Liver (tissue), 9 donors: Measurements from ENCODE around the gene SH2D4B. TPM values are rescaled to one million over a fixed set of nuclear protein-coding genes. Genes with fewer than 3 reads are reported as not detected.

Source experiments
- DNase-seq: peaks from one replicate; pipeline ENCODE4 v3.0.0-alpha.2; 2017; ENCODE audit warnings: low spot score
- H3K27ac ChIP-seq, 2 donors: one replicate each; pipeline ENCODE4 v1.7.0; 2013; ENCODE audit warnings: inconsistent platforms in 2 of 2, low read length in 2 of 2, control low read depth in 1 of 2, low read depth in 1 of 2, mild to moderate bottlenecking in 1 of 2
- H3K27me3 ChIP-seq, 4 donors: one replicate each; pipeline versions ENCODE4 v1.6.1 to v1.7.0; 2013; ENCODE audit warnings: low read length in 3 of 4, inconsistent platforms in 1 of 4, mild to moderate bottlenecking in 1 of 4, moderate library complexity in 1 of 4; ENCODE audit not compliant: control insufficient read depth in 4 of 4, insufficient read depth in 4 of 4
- H3K36me3 ChIP-seq, 4 donors: one replicate each; pipeline versions ENCODE4 v1.6.1 to v1.7.0; 2013; ENCODE audit warnings: low read length in 3 of 4, mild to moderate bottlenecking in 3 of 4, low read depth in 1 of 4, moderate library complexity in 1 of 4; ENCODE audit not compliant: control insufficient read depth in 4 of 4, insufficient read depth in 3 of 4
- H3K4me1 ChIP-seq, 4 donors: one replicate each; pipeline versions ENCODE4 v1.6.1 to v1.7.0; 2013; ENCODE audit warnings: low read length in 3 of 4, mild to moderate bottlenecking in 3 of 4, moderate library complexity in 1 of 4; ENCODE audit not compliant: control insufficient read depth in 4 of 4, insufficient read depth in 4 of 4
- H3K4me3 ChIP-seq, 3 donors: one replicate each; pipeline versions ENCODE4 v1.6.1 to v1.7.0; 2013; ENCODE audit warnings: low read length in 3 of 3, control low read depth in 1 of 3, low read depth in 1 of 3, mild to moderate bottlenecking in 1 of 3
- H3K9ac ChIP-seq, 2 donors: one replicate each; pipeline ENCODE4 v1.7.0; 2013; ENCODE audit warnings: low read length in 2 of 2, mild to moderate bottlenecking in 2 of 2, moderate library complexity in 2 of 2, control low read depth in 1 of 2, low read depth in 1 of 2
- H3K9me3 ChIP-seq, 4 donors: one replicate each; pipeline versions ENCODE4 v1.6.1 to v1.7.0; 2013; ENCODE audit warnings: low read length in 3 of 4; ENCODE audit not compliant: control insufficient read depth in 4 of 4
- EGR1 ChIP-seq, 2 donors: IDR thresholded peaks; 2 replicates each; pipeline ENCODE4 v1.6.1; 2016 to 2018; ENCODE audit warnings: antibody characterized with exemption in 2 of 2, low read depth in 2 of 2
- FOXA1 ChIP-seq: IDR thresholded peaks from 2 replicates; pipeline ENCODE4 v1.6.1; 2016; ENCODE audit warnings: antibody characterized with exemption
- FOXA2 ChIP-seq: IDR thresholded peaks from 2 replicates; pipeline ENCODE4 v1.6.1; 2016; ENCODE audit warnings: antibody characterized with exemption
- HNF4A ChIP-seq, 2 donors: conservative IDR thresholded peaks; 2 replicates each; pipeline ENCODE4 v1.6.1; 2016; ENCODE audit warnings: antibody characterized with exemption in 2 of 2, mild to moderate bottlenecking in 2 of 2
- HNF4G ChIP-seq: IDR thresholded peaks from 2 replicates; pipeline ENCODE4 v1.6.1; 2016; ENCODE audit warnings: antibody characterized with exemption
- JUND ChIP-seq, 2 donors: IDR thresholded peaks; 2 replicates each; pipeline ENCODE4 v1.6.1; 2016; ENCODE audit warnings: antibody characterized with exemption in 2 of 2
- NR2F2 ChIP-seq: IDR thresholded peaks from 2 replicates; pipeline ENCODE4 v1.6.1; 2016; ENCODE audit warnings: antibody characterized with exemption
- RAD21 ChIP-seq, 2 donors: IDR thresholded peaks; 2 replicates each; pipeline ENCODE4 v1.6.1; 2016; ENCODE audit warnings: antibody characterized with exemption in 2 of 2, mild to moderate bottlenecking in 2 of 2
- RXRA ChIP-seq, 2 donors: IDR thresholded peaks; 2 replicates each; pipeline ENCODE4 v1.6.1; 2017 to 2018; ENCODE audit warnings: antibody characterized with exemption in 2 of 2, mild to moderate bottlenecking in 1 of 2
- SP1 ChIP-seq: IDR thresholded peaks from 2 replicates; pipeline ENCODE4 v1.6.1; 2018; ENCODE audit warnings: antibody characterized with exemption, mild to moderate bottlenecking
- TAF1 ChIP-seq: conservative IDR thresholded peaks from 2 replicates; pipeline ENCODE4 v1.6.1; 2016; ENCODE audit warnings: antibody characterized with exemption, mild to moderate bottlenecking
- YY1 ChIP-seq: IDR thresholded peaks from 2 replicates; pipeline ENCODE4 v1.6.1; 2016; ENCODE audit warnings: antibody characterized with exemption, mild to moderate bottlenecking
- ZBTB33 ChIP-seq: IDR thresholded peaks from 2 replicates; pipeline ENCODE4 v1.6.1; 2016; ENCODE audit warnings: antibody characterized with exemption
- WGBS: extraction: QIAGEN DNeasy Blood & Tissue Kit; methylation state at CpG from one replicate; pipeline ENCODE4 v1.1.7; 2013; 5-methylcytosine and 5-hydroxymethylcytosine counted together
- polyA plus RNA-seq, 2 donors: library from polyadenylated mRNA; stranded (reverse) in 1 of 2; unstranded in 1 of 2; fragments of 200-250 nt in 1 of 2; fragments of >200 nt in 1 of 2; fragmentation: Nextera tagmentation in 1 of 2; extraction: Ambion mirVana in 1 of 2; gene quantifications; one replicate each; pipeline versions ENCODE4 v1.2.1 to v1.2.3, GENCODE V29; 2013 to 2015
- total RNA-seq, 2 donors: library from RNA; depleted of rRNA; stranded (reverse); fragments of >200 nt; gene quantifications; one replicate each; pipeline ENCODE4 v1.2.3, GENCODE V29; 2014
- TF ChIP-seq, protein P1 (sequence below): IDR thresholded peaks from 2 replicates; pipeline ENCODE4 v1.6.1; 2016; ENCODE audit warnings: antibody characterized with exemption
- TF ChIP-seq, protein P2 (sequence below): IDR thresholded peaks from 2 replicates; pipeline ENCODE4 v1.6.1; 2016; ENCODE audit warnings: antibody characterized with exemption
- TF ChIP-seq, protein P3 (sequence below): fragments of 150-350 bp; IDR thresholded peaks from 2 replicates; pipeline ENCODE4 v1.5.1; 2017; ENCODE audit warnings: improper control_type of control experiment, low read depth, low read length; ENCODE audit not compliant: missing input control
- TF ChIP-seq, protein P4 (sequence below): IDR thresholded peaks from 2 replicates; pipeline ENCODE4 v1.6.1; 2016; ENCODE audit warnings: antibody characterized with exemption, mild to moderate bottlenecking
- donor health status: healthy.
- donor health status: healthy.
- donor health status: healthy.
- donor health status: healthy.
- donor health status: healthy.

The SH2D4B gene
- total and polyA plus RNA-seq, 4 donors: 0.19 TPM; not detected in 3

- 36% methylated on average over 5 of the region's 5 CpGs for WGBS
- no peak overlapping the region for H3K9ac ChIP-seq
- TF ChIP-seq EGR1 (IDR thresholded peaks at IDR 0.05; ENCODE audit: low read depth in 2 of 2) (no peak), SP1 (no peak), HNF4G (no peak), RXRA (IDR thresholded peaks at IDR 0.05) (no peak)
- TF ChIP-seq, protein P1, sequence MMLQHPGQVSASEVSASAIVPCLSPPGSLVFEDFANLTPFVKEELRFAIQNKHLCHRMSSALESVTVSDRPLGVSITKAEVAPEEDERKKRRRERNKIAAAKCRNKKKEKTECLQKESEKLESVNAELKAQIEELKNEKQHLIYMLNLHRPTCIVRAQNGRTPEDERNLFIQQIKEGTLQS: no peak
- TF ChIP-seq, protein P2, sequence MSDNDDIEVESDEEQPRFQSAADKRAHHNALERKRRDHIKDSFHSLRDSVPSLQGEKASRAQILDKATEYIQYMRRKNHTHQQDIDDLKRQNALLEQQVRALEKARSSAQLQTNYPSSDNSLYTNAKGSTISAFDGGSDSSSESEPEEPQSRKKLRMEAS: no peak
- H3K36me3 ChIP-seq: no peaks in the 10 kb centered on the region
- no peak overlapping the region for H3K27ac ChIP-seq
- no peaks in the 10 kb centered on the region for H3K9me3 ChIP-seq
- no peaks in the 10 kb centered on the region for H3K27me3 ChIP-seq
- DNase-seq: no peak
- no peak overlapping the region for H3K4me3 ChIP-seq
- H3K4me1 ChIP-seq: no peaks in the 10 kb centered on the region
Measured at GRCh38 chr10:80579181-80579763, 41.6 kb downstream of the SH2D4B start.

- no peaks in the 10 kb centered on the region for H3K27me3 ChIP-seq
- H3K27ac ChIP-seq: no peak overlapping the region
- WGBS: 76% methylated on average over 5 of the region's 5 CpGs
- no peak for DNase-seq
- no peaks in the 10 kb centered on the region for H3K36me3 ChIP-seq
- TF ChIP-seq TAF1 (no peak), ZBTB33 (no peak), YY1 (no peak), RAD21 (IDR thresholded peaks at IDR 0.05) (no peak), EGR1 (IDR thresholded peaks at IDR 0.05; ENCODE audit: low read depth in 2 of 2) (no peak), FOXA2 (no peak), FOXA1 (no peak), HNF4A (conservative IDR thresholded peaks at IDR 0.05) (no peak), JUND (IDR thresholded peaks at IDR 0.05) (no peak), RXRA (IDR thresholded peaks at IDR 0.05) (no peak), HNF4G (no peak), NR2F2 (no peak)
- TF ChIP-seq, protein P3, sequence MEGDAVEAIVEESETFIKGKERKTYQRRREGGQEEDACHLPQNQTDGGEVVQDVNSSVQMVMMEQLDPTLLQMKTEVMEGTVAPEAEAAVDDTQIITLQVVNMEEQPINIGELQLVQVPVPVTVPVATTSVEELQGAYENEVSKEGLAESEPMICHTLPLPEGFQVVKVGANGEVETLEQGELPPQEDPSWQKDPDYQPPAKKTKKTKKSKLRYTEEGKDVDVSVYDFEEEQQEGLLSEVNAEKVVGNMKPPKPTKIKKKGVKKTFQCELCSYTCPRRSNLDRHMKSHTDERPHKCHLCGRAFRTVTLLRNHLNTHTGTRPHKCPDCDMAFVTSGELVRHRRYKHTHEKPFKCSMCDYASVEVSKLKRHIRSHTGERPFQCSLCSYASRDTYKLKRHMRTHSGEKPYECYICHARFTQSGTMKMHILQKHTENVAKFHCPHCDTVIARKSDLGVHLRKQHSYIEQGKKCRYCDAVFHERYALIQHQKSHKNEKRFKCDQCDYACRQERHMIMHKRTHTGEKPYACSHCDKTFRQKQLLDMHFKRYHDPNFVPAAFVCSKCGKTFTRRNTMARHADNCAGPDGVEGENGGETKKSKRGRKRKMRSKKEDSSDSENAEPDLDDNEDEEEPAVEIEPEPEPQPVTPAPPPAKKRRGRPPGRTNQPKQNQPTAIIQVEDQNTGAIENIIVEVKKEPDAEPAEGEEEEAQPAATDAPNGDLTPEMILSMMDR: no peak
- TF ChIP-seq, protein P1: no peak
- TF ChIP-seq, protein P4, sequence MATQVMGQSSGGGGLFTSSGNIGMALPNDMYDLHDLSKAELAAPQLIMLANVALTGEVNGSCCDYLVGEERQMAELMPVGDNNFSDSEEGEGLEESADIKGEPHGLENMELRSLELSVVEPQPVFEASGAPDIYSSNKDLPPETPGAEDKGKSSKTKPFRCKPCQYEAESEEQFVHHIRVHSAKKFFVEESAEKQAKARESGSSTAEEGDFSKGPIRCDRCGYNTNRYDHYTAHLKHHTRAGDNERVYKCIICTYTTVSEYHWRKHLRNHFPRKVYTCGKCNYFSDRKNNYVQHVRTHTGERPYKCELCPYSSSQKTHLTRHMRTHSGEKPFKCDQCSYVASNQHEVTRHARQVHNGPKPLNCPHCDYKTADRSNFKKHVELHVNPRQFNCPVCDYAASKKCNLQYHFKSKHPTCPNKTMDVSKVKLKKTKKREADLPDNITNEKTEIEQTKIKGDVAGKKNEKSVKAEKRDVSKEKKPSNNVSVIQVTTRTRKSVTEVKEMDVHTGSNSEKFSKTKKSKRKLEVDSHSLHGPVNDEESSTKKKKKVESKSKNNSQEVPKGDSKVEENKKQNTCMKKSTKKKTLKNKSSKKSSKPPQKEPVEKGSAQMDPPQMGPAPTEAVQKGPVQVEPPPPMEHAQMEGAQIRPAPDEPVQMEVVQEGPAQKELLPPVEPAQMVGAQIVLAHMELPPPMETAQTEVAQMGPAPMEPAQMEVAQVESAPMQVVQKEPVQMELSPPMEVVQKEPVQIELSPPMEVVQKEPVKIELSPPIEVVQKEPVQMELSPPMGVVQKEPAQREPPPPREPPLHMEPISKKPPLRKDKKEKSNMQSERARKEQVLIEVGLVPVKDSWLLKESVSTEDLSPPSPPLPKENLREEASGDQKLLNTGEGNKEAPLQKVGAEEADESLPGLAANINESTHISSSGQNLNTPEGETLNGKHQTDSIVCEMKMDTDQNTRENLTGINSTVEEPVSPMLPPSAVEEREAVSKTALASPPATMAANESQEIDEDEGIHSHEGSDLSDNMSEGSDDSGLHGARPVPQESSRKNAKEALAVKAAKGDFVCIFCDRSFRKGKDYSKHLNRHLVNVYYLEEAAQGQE: no peak
- H3K4me3 ChIP-seq: no peak overlapping the region
- no peaks in the 10 kb centered on the region for H3K4me1 ChIP-seq
- no peaks in the 10 kb centered on the region for H3K9me3 ChIP-seq
- H3K9ac ChIP-seq: no peak overlapping the region
Measured at GRCh38 chr10:80579849-80580637, 42.3 kb downstream of the SH2D4B start.
